Measurements from ENCODE around the gene PRKACA. TPM values are rescaled to one million over a fixed set of nuclear protein-coding genes. Genes with fewer than 3 reads are reported as not detected.

The PRKACA gene
- total RNA-seq, 1 experiment from 2014 or later = 24.0 TPM

GRCh38 chr19:14102756-14103155, 14.8 kb downstream of the PRKACA start:
- H3K9me2 ChIP-seq (replicated peaks; ENCODE audit: insufficient read depth, low read length) = no peaks in the 10 kb centered on the region

GRCh38 chr19:14102102-14102696, 15.4 kb downstream of the PRKACA start:
- Histone ChIP-seq H3K9me3 (ENCODE audit: low read length) (no peaks in the 10 kb centered on the region), H3K4me3 (ENCODE audit: low read length) (no peak overlapping the region), H3K79me2 (ENCODE audit: low read length) (no peaks in the 10 kb centered on the region), H3K27ac (ENCODE audit: low read length) (no peak overlapping the region), H2AFZ (ENCODE audit: low read length) (no peak overlapping the region), H3K36me3 (ENCODE audit: insufficient read depth, low read length) (no peaks in the 10 kb centered on the region), H3K9ac (ENCODE audit: low read length) (no peak overlapping the region), H3K4me2 (ENCODE audit: low read depth, low read length, poor library complexity, severe bottlenecking) (no peak overlapping the region), H4K20me1 (ENCODE audit: insufficient read depth, low read depth, low read length) (no peaks in the 10 kb centered on the region), H3K9me2 (replicated peaks; ENCODE audit: insufficient read depth, low read length) (no peaks in the 10 kb centered on the region), H3K4me1 (ENCODE audit: low read length) (no peaks in the 10 kb centered on the region), H3K27me3 (ENCODE audit: low read length) (no peaks in the 10 kb centered on the region)
- peak; percentile 40 for DNase-seq

More at GRCh38 chr19:14102756-14103155, 14.8 kb downstream of the PRKACA start:
- Histone ChIP-seq H2AFZ (ENCODE audit: low read length) (no peak overlapping the region), H3K27ac (ENCODE audit: low read length) (no peak overlapping the region), H3K9ac (ENCODE audit: low read length) (no peak overlapping the region), H4K20me1 (ENCODE audit: insufficient read depth, low read depth, low read length) (no peaks in the 10 kb centered on the region), H3K4me1 (ENCODE audit: low read length) (no peaks in the 10 kb centered on the region), H3K79me2 (ENCODE audit: low read length) (no peaks in the 10 kb centered on the region), H3K9me3 (ENCODE audit: low read length) (no peaks in the 10 kb centered on the region), H3K4me3 (ENCODE audit: low read length) (no peak overlapping the region), H3K27me3 (ENCODE audit: low read length) (no peaks in the 10 kb centered on the region), H3K36me3 (ENCODE audit: insufficient read depth, low read length) (no peaks in the 10 kb centered on the region), H3K4me2 (ENCODE audit: low read depth, low read length, poor library complexity, severe bottlenecking) (no peak overlapping the region)
- DNase-seq = no peak

- H4K20me1 ChIP-seq (ENCODE audit: insufficient read depth, low read depth, low read length) = no peaks in the 10 kb centered on the region
- H3K36me3 ChIP-seq (ENCODE audit: insufficient read depth, low read length) = no peaks in the 10 kb centered on the region
- H3K27ac ChIP-seq (ENCODE audit: low read length) = no peak overlapping the region
- no peak overlapping the region for H3K4me3 ChIP-seq (ENCODE audit: low read length)
- H2AFZ ChIP-seq (ENCODE audit: low read length) = no peak overlapping the region
- H3K27me3 ChIP-seq (ENCODE audit: low read length) = no peaks in the 10 kb centered on the region
- no peak overlapping the region for H3K9ac ChIP-seq (ENCODE audit: low read length)
- H3K9me3 ChIP-seq (ENCODE audit: low read length) = no peaks in the 10 kb centered on the region
- no peak overlapping the region for H3K4me2 ChIP-seq (ENCODE audit: low read depth, low read length, poor library complexity, severe bottlenecking)
- H3K79me2 ChIP-seq (ENCODE audit: low read length) = no peaks in the 10 kb centered on the region
- H3K9me2 ChIP-seq (replicated peaks; ENCODE audit: insufficient read depth, low read length) = no peaks in the 10 kb centered on the region
- H3K4me1 ChIP-seq (ENCODE audit: low read length) = no peaks in the 10 kb centered on the region
- no peak for DNase-seq
These were observed 16.5 kb downstream of the PRKACA start for GRCh38 chr19:14101003-14101545.

GRCh38 chr19:14097532-14098151, 19.9 kb downstream of the PRKACA start:
- H3K4me1 ChIP-seq (ENCODE audit: low read length) = no peaks in the 10 kb centered on the region
- H3K9me3 ChIP-seq (ENCODE audit: low read length) = peaks cover 4% of the 10 kb centered on the region; the same call in 1 of the 2 replicates

GRCh38 chr19:14096272-14096992, 21.1 kb downstream of the PRKACA start:
- peaks cover 4% of the 10 kb centered on the region; the same call in 1 of the 2 replicates for H3K9me3 ChIP-seq (ENCODE audit: low read length)
- peaks cover 9% of the 10 kb centered on the region for H3K4me1 ChIP-seq (ENCODE audit: low read length)
- no peaks in the 10 kb centered on the region for H3K9me2 ChIP-seq (replicated peaks; ENCODE audit: insufficient read depth, low read length)
- H3K4me2 ChIP-seq (ENCODE audit: low read depth, low read length, poor library complexity, severe bottlenecking) = no peak overlapping the region
- H3K27ac ChIP-seq (ENCODE audit: low read length) = no peak overlapping the region
- H2AFZ ChIP-seq (ENCODE audit: low read length) = no peak overlapping the region
- peak; percentile 41 for DNase-seq
- no peaks in the 10 kb centered on the region for H3K79me2 ChIP-seq (ENCODE audit: low read length)
- H4K20me1 ChIP-seq (ENCODE audit: insufficient read depth, low read depth, low read length) = no peaks in the 10 kb centered on the region
- no peaks in the 10 kb centered on the region; the same call in 1 of the 2 replicates for H3K36me3 ChIP-seq (ENCODE audit: insufficient read depth, low read length)
- no peak overlapping the region for H3K9ac ChIP-seq (ENCODE audit: low read length)
- H3K4me3 ChIP-seq (ENCODE audit: low read length) = no peak overlapping the region
- H3K27me3 ChIP-seq (ENCODE audit: low read length) = no peaks in the 10 kb centered on the region

More at GRCh38 chr19:14097532-14098151, 19.9 kb downstream of the PRKACA start:
- H2AFZ ChIP-seq (ENCODE audit: low read length) = no peak overlapping the region
- DNase-seq = peak; percentile 38
- no peaks in the 10 kb centered on the region; the same call in 1 of the 2 replicates for H3K36me3 ChIP-seq (ENCODE audit: insufficient read depth, low read length)
- H3K9ac ChIP-seq (ENCODE audit: low read length) = no peak overlapping the region
- H4K20me1 ChIP-seq (ENCODE audit: insufficient read depth, low read depth, low read length) = no peaks in the 10 kb centered on the region
- no peaks in the 10 kb centered on the region for H3K27me3 ChIP-seq (ENCODE audit: low read length)
- H3K4me2 ChIP-seq (ENCODE audit: low read depth, low read length, poor library complexity, severe bottlenecking) = no peak overlapping the region
- H3K79me2 ChIP-seq (ENCODE audit: low read length) = no peaks in the 10 kb centered on the region
- H3K27ac ChIP-seq (ENCODE audit: low read length) = no peak overlapping the region
- H3K4me3 ChIP-seq (ENCODE audit: low read length) = no peak overlapping the region
- H3K9me2 ChIP-seq (replicated peaks; ENCODE audit: insufficient read depth, low read length) = no peaks in the 10 kb centered on the region

- H3K27ac ChIP-seq (ENCODE audit: low read length) = no peak overlapping the region
- no peak for DNase-seq
- H3K4me2 ChIP-seq (ENCODE audit: low read depth, low read length, poor library complexity, severe bottlenecking) = no peak overlapping the region
- H3K27me3 ChIP-seq (ENCODE audit: low read length) = no peaks in the 10 kb centered on the region
- H3K9me2 ChIP-seq (replicated peaks; ENCODE audit: insufficient read depth, low read length) = no peaks in the 10 kb centered on the region
- no peak overlapping the region for H3K9ac ChIP-seq (ENCODE audit: low read length)
- no peak overlapping the region for H3K4me3 ChIP-seq (ENCODE audit: low read length)
- no peaks in the 10 kb centered on the region for H3K79me2 ChIP-seq (ENCODE audit: low read length)
- H3K4me1 ChIP-seq (ENCODE audit: low read length) = peaks cover 11% of the 10 kb centered on the region
- H2AFZ ChIP-seq (ENCODE audit: low read length) = no peak overlapping the region
- no peaks in the 10 kb centered on the region for H4K20me1 ChIP-seq (ENCODE audit: insufficient read depth, low read depth, low read length)
- peaks cover 4% of the 10 kb centered on the region; the same call in 1 of the 2 replicates for H3K9me3 ChIP-seq (ENCODE audit: low read length)
- no peaks in the 10 kb centered on the region; the same call in 1 of the 2 replicates for H3K36me3 ChIP-seq (ENCODE audit: insufficient read depth, low read length)
These were observed 22.7 kb downstream of the PRKACA start for GRCh38 chr19:14094854-14095253.

- Histone ChIP-seq H3K27ac (ENCODE audit: low read length) (no peak overlapping the region), H3K4me2 (ENCODE audit: low read depth, low read length, poor library complexity, severe bottlenecking) (no peak overlapping the region), H2AFZ (ENCODE audit: low read length) (no peak overlapping the region), H3K9me3 (ENCODE audit: low read length) (peaks cover 4% of the 10 kb centered on the region; the same call in 1 of the 2 replicates), H3K79me2 (ENCODE audit: low read length) (peaks cover 12% of the 10 kb centered on the region), H3K4me3 (ENCODE audit: low read length) (no peak overlapping the region), H3K36me3 (ENCODE audit: insufficient read depth, low read length) (peaks cover 5% of the 10 kb centered on the region), H3K9me2 (replicated peaks; ENCODE audit: insufficient read depth, low read length) (no peaks in the 10 kb centered on the region), H4K20me1 (ENCODE audit: insufficient read depth, low read depth, low read length) (no peaks in the 10 kb centered on the region), H3K27me3 (ENCODE audit: low read length) (no peaks in the 10 kb centered on the region), H3K9ac (ENCODE audit: low read length) (no peak overlapping the region), H3K4me1 (ENCODE audit: low read length) (peaks cover 20% of the 10 kb centered on the region)
- DNase-seq = peak; percentile 40
These were observed 24.3 kb downstream of the PRKACA start for GRCh38 chr19:14093117-14093823.
